Measurements from ENCODE around the gene BANF2. TPM values are rescaled to one million over a fixed set of nuclear protein-coding genes. Genes with fewer than 3 reads are reported as not detected.

BANF2 gene
- total RNA-seq, 2 donors from 2014 or later: not detected

- H3K9me3 Mint-ChIP-seq: no peaks in the 10 kb centered on the region
- Histone ChIP-seq H3K27me3 (ENCODE audit: control insufficient read depth, insufficient read depth, low read length, poor library complexity, severe bottlenecking) (no peaks in the 10 kb centered on the region), H3K36me3 (ENCODE audit: control insufficient read depth, insufficient read depth, low read length) (no peaks in the 10 kb centered on the region), H3K4me1 (ENCODE audit: control insufficient read depth, insufficient read depth, low read length) (no peaks in the 10 kb centered on the region), H3K9me3 (ENCODE audit: control insufficient read depth, low read length) (no peaks in the 10 kb centered on the region), H3K4me3 (ENCODE audit: low read length) (no peak overlapping the region), H3K27ac (ENCODE audit: low read depth, low read length) (no peak overlapping the region), H3K9ac (ENCODE audit: extremely low read depth, low read length, poor library complexity, severe bottlenecking) (no peak overlapping the region)
- DNase-seq: no peak
- H3K27ac Mint-ChIP-seq: no peak overlapping the region
- WGBS, 2 experiments (ENCODE audit: insufficient coverage in 1 of 2, insufficient read length in 1 of 2): 81 to 88% methylated on average over 16 to 19 of the region's 19 CpGs
- H3K36me3 Mint-ChIP-seq (ENCODE audit: low read depth): no peaks in the 10 kb centered on the region
- no peak for TF ChIP-seq CTCF (conservative IDR thresholded peaks at IDR 0.05)
- peaks cover 4% of the 10 kb centered on the region for H3K27me3 Mint-ChIP-seq (ENCODE audit: insufficient read depth)
- H3K4me1 Mint-ChIP-seq: no peaks in the 10 kb centered on the region
- H3K4me3 Mint-ChIP-seq: no peak overlapping the region
Observed at GRCh38 chr20:17771206-17772004, 71.6 kb downstream of the BANF2 start.

GRCh38 chr20:17772005-17772343, 72.2 kb downstream of the BANF2 start:
- Histone ChIP-seq H3K27ac (ENCODE audit: low read depth, low read length) (no peak overlapping the region), H3K27me3 (ENCODE audit: control insufficient read depth, insufficient read depth, low read length, poor library complexity, severe bottlenecking) (no peaks in the 10 kb centered on the region), H3K4me1 (ENCODE audit: control insufficient read depth, insufficient read depth, low read length) (no peaks in the 10 kb centered on the region), H3K9me3 (ENCODE audit: control insufficient read depth, low read length) (no peaks in the 10 kb centered on the region), H3K9ac (ENCODE audit: extremely low read depth, low read length, poor library complexity, severe bottlenecking) (no peak overlapping the region), H3K36me3 (ENCODE audit: control insufficient read depth, insufficient read depth, low read length) (no peaks in the 10 kb centered on the region), H3K4me3 (ENCODE audit: low read length) (no peak overlapping the region)
- 0 to 69% methylated on average over 1 to 3 of the region's 3 CpGs for WGBS, 2 experiments (ENCODE audit: insufficient coverage in 1 of 2, insufficient read length in 1 of 2)
- DNase-seq: no peak
- TF ChIP-seq CTCF (conservative IDR thresholded peaks at IDR 0.05): no peak
- no peaks in the 10 kb centered on the region for H3K4me1 Mint-ChIP-seq
- peaks cover 4% of the 10 kb centered on the region for H3K27me3 Mint-ChIP-seq (ENCODE audit: insufficient read depth)
- no peaks in the 10 kb centered on the region for H3K36me3 Mint-ChIP-seq (ENCODE audit: low read depth)
- H3K27ac Mint-ChIP-seq: no peak overlapping the region
- H3K4me3 Mint-ChIP-seq: no peak overlapping the region
- peaks cover 3% of the 10 kb centered on the region for H3K9me3 Mint-ChIP-seq

- H3K4me3 Mint-ChIP-seq: no peak overlapping the region
- H3K4me1 Mint-ChIP-seq: no peaks in the 10 kb centered on the region
- peaks cover 9% of the 10 kb centered on the region for H3K9me3 Mint-ChIP-seq
- no peak overlapping the region for H3K9ac ChIP-seq (ENCODE audit: extremely low read depth, low read length, poor library complexity, severe bottlenecking)
- TF ChIP-seq CTCF (conservative IDR thresholded peaks at IDR 0.05): no peak
- no peaks in the 10 kb centered on the region for H3K4me1 ChIP-seq (ENCODE audit: control insufficient read depth, insufficient read depth, low read length)
- no peak overlapping the region for H3K27ac ChIP-seq (ENCODE audit: low read depth, low read length)
- no peaks in the 10 kb centered on the region for H3K36me3 ChIP-seq (ENCODE audit: control insufficient read depth, insufficient read depth, low read length)
- H3K9me3 ChIP-seq (ENCODE audit: control insufficient read depth, low read length): no peaks in the 10 kb centered on the region
- peaks cover 4% of the 10 kb centered on the region for H3K27me3 Mint-ChIP-seq (ENCODE audit: insufficient read depth)
- DNase-seq: no peak
- H3K36me3 Mint-ChIP-seq (ENCODE audit: low read depth): no peaks in the 10 kb centered on the region
- H3K27ac Mint-ChIP-seq: no peak overlapping the region
- WGBS, 2 experiments (ENCODE audit: insufficient coverage in 1 of 2, insufficient read length in 1 of 2): 93 to 94% methylated on average over 6 of the region's 6 CpGs
- no peaks in the 10 kb centered on the region for H3K27me3 ChIP-seq (ENCODE audit: control insufficient read depth, insufficient read depth, low read length, poor library complexity, severe bottlenecking)
- H3K4me3 ChIP-seq (ENCODE audit: low read length): no peak overlapping the region
Observed at GRCh38 chr20:17773619-17774018, 73.9 kb downstream of the BANF2 start.

Measured in endodermal cell (in vitro differentiated cells).